ENCODE data around the gene LHFPL6. TPM values are rescaled to one million over a fixed set of nuclear protein-coding genes. Genes with fewer than 3 reads are reported as not detected.

The LHFPL6 gene
- under 1 TPM in 1 of 2 experiments, not detected in 1; 0.18 TPM for total RNA-seq

DNA sequence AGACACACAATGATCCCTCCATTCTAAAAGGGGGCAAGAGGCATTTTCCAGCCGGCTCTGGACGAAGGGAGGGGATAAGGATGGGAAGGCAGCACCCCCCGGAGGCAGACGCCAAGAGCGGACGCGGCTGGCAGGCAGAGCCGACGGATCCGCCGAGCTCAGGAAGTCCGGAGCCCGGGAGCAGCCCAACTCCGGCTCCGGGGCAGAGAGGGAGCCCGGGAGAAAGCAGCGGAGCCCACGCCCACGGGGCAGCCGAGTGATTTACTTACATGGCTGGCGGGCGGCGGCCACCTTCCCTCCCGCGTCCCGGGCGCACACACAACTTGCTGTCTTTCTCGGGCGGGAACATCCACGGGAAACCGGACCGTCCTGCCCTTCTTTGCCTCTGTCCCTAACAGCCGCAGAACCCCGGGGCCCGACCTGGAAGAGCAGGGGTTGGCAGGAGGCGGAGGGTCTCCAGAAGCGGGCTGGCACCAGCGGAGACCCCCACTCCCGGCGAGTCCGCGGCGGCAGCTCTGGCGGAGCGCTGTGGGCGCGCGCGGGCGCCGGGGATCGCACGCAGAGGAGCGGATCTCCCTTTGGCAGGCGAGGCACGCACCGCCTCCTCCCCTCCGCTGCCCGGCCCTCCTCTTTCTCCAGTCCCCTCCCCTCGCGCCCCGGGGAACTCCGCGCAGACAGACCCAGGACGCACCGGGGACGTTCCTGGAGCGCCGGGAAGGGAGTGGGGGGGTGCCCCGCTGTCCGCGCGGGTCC is at the start of gene LHFPL6:
TSS of gene LHFPL6 (minus strand) at position 580 of the 753 bp plus-strand sequence.

Other genes starting within 250 kb of the LHFPL6 start
- gene COG6, start 52.5 kb upstream of the LHFPL6 start, total RNA-seq: 10 to 100 TPM; 24.9 to 25.3 TPM

All from activated naive CD4-positive, alpha-beta T cell treated with anti-CD3 and anti-CD28 coated beads, Interleukin-2, amount 10 ng/mL, durations not matched to agents 5 hours and 36 hours (primary cell).